Esophagus (tissue), 2 donors: ENCODE measurements around the gene RUVBL2. TPM values are rescaled to one million over a fixed set of nuclear protein-coding genes. Genes with fewer than 3 reads are reported as not detected.
"Not testable (repeated sequence)": the region's sequence is repeated elsewhere in the genome, so short reads cannot be mapped to it uniquely, and the experiment has no call there.

Experiments used
- H3K27ac ChIP-seq, 2 donors: one replicate each; pipeline ENCODE4 v1.5.1; 2013; ENCODE audit warnings: low read depth in 2 of 2, mild to moderate bottlenecking in 2 of 2, inconsistent platforms in 1 of 2, low read length in 1 of 2, moderate library complexity in 1 of 2
- H3K27me3 ChIP-seq, 2 donors: one replicate each; pipeline ENCODE4 v1.6.1; 2013; ENCODE audit warnings: low read length in 2 of 2, control low read depth in 1 of 2, mild to moderate bottlenecking in 1 of 2; ENCODE audit not compliant: insufficient read depth in 2 of 2, control insufficient read depth in 1 of 2
- H3K36me3 ChIP-seq, 2 donors: one replicate each; pipeline ENCODE4 v1.6.1; 2013; ENCODE audit warnings: low read length in 1 of 2; ENCODE audit not compliant: control insufficient read depth in 2 of 2, insufficient read depth in 2 of 2
- H3K4me1 ChIP-seq, 2 donors: one replicate each; pipeline ENCODE4 v1.6.1; 2013; ENCODE audit warnings: low read length in 1 of 2; ENCODE audit not compliant: control insufficient read depth in 2 of 2, insufficient read depth in 2 of 2
- H3K4me3 ChIP-seq, 2 donors: one replicate each; pipeline ENCODE4 v1.5.1; 2013; ENCODE audit warnings: low read length in 2 of 2, mild to moderate bottlenecking in 2 of 2, low read depth in 1 of 2, moderate library complexity in 1 of 2
- H3K9me3 ChIP-seq, 2 donors: one replicate each; pipeline ENCODE4 v1.6.1; 2013; ENCODE audit warnings: mild to moderate bottlenecking in 2 of 2, low read depth in 1 of 2, low read length in 1 of 2, moderate library complexity in 1 of 2; ENCODE audit not compliant: control insufficient read depth in 2 of 2, insufficient read depth in 1 of 2
- WGBS, 2 donors: extraction: QIAGEN DNeasy Blood & Tissue Kit; methylation state at CpG; one replicate each; pipeline ENCODE4 v1.1.7; 2013; 5-methylcytosine and 5-hydroxymethylcytosine counted together
- polyA plus RNA-seq, 2 donors: library from polyadenylated mRNA; stranded (reverse); fragments of 200-250 nt; gene quantifications; one replicate each; pipeline ENCODE4 v1.2.3, GENCODE V29; 2013
- donor health status: healthy with polysubstance abuse.
- donor health status: Bipolar disorder and iron deficiency.

The RUVBL2 gene
- polyA plus RNA-seq, 2 donors: 56.1 to 87.4 TPM

GRCh38 chr19:49038557-49039276 lies 45.0 kb downstream of the RUVBL2 start:
- H3K27ac ChIP-seq, H3K9me3 ChIP-seq, H3K4me1 ChIP-seq, H3K36me3 ChIP-seq, H3K27me3 ChIP-seq, H3K4me3 ChIP-seq: not testable (repeated sequence)
- WGBS, 2 donors: 76% methylated on average over 26 of the region's 26 CpGs

DNA sequence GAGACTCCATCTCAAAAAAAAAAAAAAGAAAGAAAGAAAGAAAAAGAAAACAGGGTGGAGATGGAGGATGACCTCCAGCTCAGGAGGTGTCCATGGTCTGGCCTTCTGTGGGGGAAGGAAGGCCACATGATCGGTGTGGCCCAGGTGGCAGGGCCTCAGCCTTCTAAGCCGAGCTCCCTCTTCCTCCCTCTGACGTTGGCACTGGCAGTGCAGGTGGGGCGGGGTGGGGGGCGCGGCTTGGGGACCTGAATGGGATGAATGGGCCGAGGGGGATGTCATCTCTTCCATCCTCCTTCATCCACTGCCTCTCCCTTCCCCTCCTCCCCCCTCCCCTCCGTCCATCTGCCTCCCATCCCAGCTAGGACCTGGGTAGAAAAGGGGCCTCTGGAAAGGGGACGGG lies 46.0 kb downstream of the RUVBL2 start:
- H3K36me3 ChIP-seq, H3K4me3 ChIP-seq, H3K27me3 ChIP-seq, H3K27ac ChIP-seq, H3K4me1 ChIP-seq, H3K9me3 ChIP-seq: not testable (repeated sequence)
- 50 to 70% methylated on average over 7 to 9 of the region's 9 CpGs for WGBS, 2 donors

- 62 to 68% methylated on average over 17 of the region's 17 CpGs for WGBS, 2 donors
- Histone ChIP-seq H3K36me3 (no peaks in the 10 kb centered on the region), H3K27ac (no peak overlapping the region), H3K9me3 (no peaks in the 10 kb centered on the region), H3K4me3 (no peak overlapping the region), H3K4me1 (no peaks in the 10 kb centered on the region), H3K27me3 (no peaks in the 10 kb centered on the region)
Measured at GRCh38 chr19:49042177-49042576, 48.5 kb downstream of the RUVBL2 start.

DNA sequence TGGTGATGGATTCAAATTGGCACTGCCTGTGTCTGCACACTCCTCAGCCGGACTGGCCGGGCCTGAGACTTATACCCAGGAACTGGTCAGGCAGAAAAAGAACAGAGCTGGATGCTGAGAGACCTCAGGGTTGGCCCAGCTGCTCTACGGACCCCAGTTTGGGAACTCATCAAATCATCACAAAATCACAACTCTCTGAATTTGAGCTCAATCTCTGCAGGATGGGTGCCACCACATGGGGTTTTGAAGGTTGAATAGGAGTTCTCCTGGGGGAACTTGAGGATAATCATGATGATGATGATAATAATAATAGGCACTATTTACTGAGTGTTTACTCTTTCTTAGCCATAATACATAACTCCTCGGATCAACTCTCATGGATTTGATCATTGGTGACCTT lies 49.0 kb downstream of the RUVBL2 start:
- H3K36me3 ChIP-seq: not testable (repeated sequence)

GRCh38 chr19:49043548-49043947 lies 49.9 kb downstream of the RUVBL2 start, which contains the start of gene CGB5:
TSS of gene CGB5 (plus strand) at chr19:49043848. CDS start at chr19:49044210, 362 bp downstream.
- not testable (repeated sequence) for H3K27me3 ChIP-seq, H3K36me3 ChIP-seq, H3K9me3 ChIP-seq, H3K4me3 ChIP-seq, H3K27ac ChIP-seq, H3K4me1 ChIP-seq
- WGBS, 2 donors: 67 to 71% methylated on average over 15 of the region's 15 CpGs

More for the DNA sequence above, 49.0 kb downstream of the RUVBL2 start:
- H3K4me1 ChIP-seq, H3K4me3 ChIP-seq, H3K9me3 ChIP-seq, H3K27me3 ChIP-seq, H3K27ac ChIP-seq: not testable (repeated sequence)
- 76 to 92% methylated on average over 1 to 3 of the region's 4 CpGs for WGBS, 2 donors

- 66 to 72% methylated on average over 7 to 10 of the region's 12 CpGs for WGBS, 2 donors
- not testable (repeated sequence) for H3K36me3 ChIP-seq, H3K4me3 ChIP-seq, H3K9me3 ChIP-seq, H3K27me3 ChIP-seq, H3K4me1 ChIP-seq, H3K27ac ChIP-seq
Measured at GRCh38 chr19:49049011-49049410, 55.3 kb downstream of the RUVBL2 start, which contains the start of gene CGB8. TSS of gene CGB8 (minus strand) at chr19:49049111. CDS start at chr19:49048739, 372 bp downstream.

DNA sequence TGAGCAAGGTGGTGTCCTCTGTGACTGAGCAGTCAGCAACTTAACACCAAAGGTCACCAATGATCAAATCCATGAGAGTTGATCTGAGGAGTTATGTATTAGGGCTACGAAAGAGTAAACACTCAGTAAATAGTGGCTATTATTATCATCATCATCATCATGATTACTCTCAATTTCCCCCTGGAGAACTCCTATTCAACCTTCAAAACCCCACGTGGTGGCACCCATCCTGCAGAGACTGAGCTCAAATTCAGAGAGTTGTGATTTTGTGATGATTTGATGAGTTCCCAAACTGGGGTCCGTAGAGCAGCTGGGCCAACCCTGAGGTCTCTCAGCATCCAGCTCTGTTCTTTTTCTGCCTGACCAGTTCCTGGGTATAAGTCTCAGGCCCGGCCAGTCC lies 56.1 kb downstream of the RUVBL2 start:
- not testable (repeated sequence) for H3K9me3 ChIP-seq, H3K36me3 ChIP-seq, H3K27ac ChIP-seq, H3K27me3 ChIP-seq, H3K4me1 ChIP-seq, H3K4me3 ChIP-seq
- WGBS, 2 donors: 69 to 73% methylated on average over 3 of the region's 4 CpGs

GRCh38 chr19:49050376-49051033 lies 56.8 kb downstream of the RUVBL2 start:
- H3K4me1 ChIP-seq, H3K4me3 ChIP-seq, H3K27ac ChIP-seq, H3K36me3 ChIP-seq, H3K9me3 ChIP-seq, H3K27me3 ChIP-seq: not testable (repeated sequence)
- WGBS, 2 donors: 55 to 60% methylated on average over 24 of the region's 24 CpGs

GRCh38 chr19:49056101-49056901 lies 62.6 kb downstream of the RUVBL2 start:
- no peak overlapping the region for H3K27ac ChIP-seq
- H3K4me3 ChIP-seq: peak overlapping the region; percentile 43 to 50
- H3K4me1 ChIP-seq: peaks cover 0 to 18% of the 10 kb centered on the region in 2 donors
- H3K9me3 ChIP-seq: no peaks in the 10 kb centered on the region
- H3K27me3 ChIP-seq: no peaks in the 10 kb centered on the region
- WGBS, 2 donors: 1% methylated on average over 60 to 63 of the region's 63 CpGs
- H3K36me3 ChIP-seq: no peaks in the 10 kb centered on the region
